Right lobe of liver (tissue), 4 donors: ENCODE results near the gene CENPV.

Experiments used
- POLR2A ChIP-seq: fragments of 450-650 bp; IDR thresholded peaks from one replicate; pipeline ENCODE4 v1.6.1; 2017; ENCODE audit warnings: antibody characterized with exemption, mild to moderate bottlenecking
- TF ChIP-seq, protein P1 (sequence below), 4 donors: fragments of 200-600 bp in 3 of 4; fragments of 450-650 bp in 1 of 4; IDR thresholded peaks; one replicate each; pipeline versions ENCODE4 v1.5.1 to v1.8.0; 2016 to 2022; ENCODE audit warnings: antibody characterized with exemption in 4 of 4, mild to moderate bottlenecking in 2 of 4
- donor health status: DM: no; HTN: no; CAD: no.
- donor health status: DM: no; HTN: no; CAD: no.
- donor health status: DM: no; HTN: yes; CAD: no.

GRCh38 chr17:16379654-16380053 lies 26.4 kb upstream of the CENPV start:
- TF ChIP-seq POLR2A: no peak
- TF ChIP-seq, protein P1, sequence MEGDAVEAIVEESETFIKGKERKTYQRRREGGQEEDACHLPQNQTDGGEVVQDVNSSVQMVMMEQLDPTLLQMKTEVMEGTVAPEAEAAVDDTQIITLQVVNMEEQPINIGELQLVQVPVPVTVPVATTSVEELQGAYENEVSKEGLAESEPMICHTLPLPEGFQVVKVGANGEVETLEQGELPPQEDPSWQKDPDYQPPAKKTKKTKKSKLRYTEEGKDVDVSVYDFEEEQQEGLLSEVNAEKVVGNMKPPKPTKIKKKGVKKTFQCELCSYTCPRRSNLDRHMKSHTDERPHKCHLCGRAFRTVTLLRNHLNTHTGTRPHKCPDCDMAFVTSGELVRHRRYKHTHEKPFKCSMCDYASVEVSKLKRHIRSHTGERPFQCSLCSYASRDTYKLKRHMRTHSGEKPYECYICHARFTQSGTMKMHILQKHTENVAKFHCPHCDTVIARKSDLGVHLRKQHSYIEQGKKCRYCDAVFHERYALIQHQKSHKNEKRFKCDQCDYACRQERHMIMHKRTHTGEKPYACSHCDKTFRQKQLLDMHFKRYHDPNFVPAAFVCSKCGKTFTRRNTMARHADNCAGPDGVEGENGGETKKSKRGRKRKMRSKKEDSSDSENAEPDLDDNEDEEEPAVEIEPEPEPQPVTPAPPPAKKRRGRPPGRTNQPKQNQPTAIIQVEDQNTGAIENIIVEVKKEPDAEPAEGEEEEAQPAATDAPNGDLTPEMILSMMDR (IDR thresholded peaks at IDR 0.05): no peak
